ENCODE data around the gene HOXB2. TPM values are rescaled to one million over a fixed set of nuclear protein-coding genes. Genes with fewer than 3 reads are reported as not detected.

HOXB2 gene
- total RNA-seq, 1 donor from 2014 or later, result 5.6 TPM

DNA sequence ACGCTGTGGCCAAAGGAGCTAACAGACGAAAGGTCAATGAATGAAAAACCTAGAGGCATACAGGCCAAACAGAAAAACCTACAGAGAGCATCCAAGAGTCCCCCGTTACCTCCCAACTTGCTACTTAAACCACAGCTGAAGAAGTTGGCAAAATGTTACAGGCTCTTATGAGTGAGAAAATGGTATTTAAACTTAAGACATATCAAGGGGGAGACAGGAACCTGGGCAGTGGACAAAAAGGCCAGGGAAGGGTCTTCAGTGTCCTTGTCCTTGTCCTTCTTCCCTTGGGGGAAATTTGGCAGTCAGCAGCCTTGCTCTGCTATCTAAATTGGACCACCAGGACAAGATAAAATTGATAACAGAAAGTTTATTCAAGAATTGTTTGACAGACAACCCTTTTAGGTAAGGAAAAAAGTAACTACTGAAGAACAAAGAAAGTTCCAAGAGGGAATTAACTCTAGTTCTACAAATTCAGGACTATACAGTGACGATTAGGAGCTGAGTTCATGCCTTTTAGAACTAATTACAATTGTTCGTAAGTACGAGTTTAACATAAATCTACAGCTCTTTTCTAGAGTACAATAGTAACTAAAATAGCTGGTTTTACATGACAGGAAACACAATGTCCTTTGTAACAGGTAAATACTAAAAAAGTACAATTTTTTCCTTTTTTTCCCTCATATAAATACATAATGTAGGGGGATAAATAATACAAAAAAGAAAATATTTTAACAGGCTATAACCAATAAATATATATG is 3.8 kb upstream of the HOXB2 start:
- no peaks in the 10 kb centered on the region for H3K9me3 ChIP-seq
- no peak overlapping the region for H3K4me3 ChIP-seq
- H3K36me3 ChIP-seq, result no peaks in the 10 kb centered on the region
- H3K27me3 ChIP-seq (ENCODE audit: low read depth), result peaks cover 61% of the 10 kb centered on the region
- H3K4me1 ChIP-seq, result peaks cover 24% of the 10 kb centered on the region
- TF ChIP-seq, protein P1, sequence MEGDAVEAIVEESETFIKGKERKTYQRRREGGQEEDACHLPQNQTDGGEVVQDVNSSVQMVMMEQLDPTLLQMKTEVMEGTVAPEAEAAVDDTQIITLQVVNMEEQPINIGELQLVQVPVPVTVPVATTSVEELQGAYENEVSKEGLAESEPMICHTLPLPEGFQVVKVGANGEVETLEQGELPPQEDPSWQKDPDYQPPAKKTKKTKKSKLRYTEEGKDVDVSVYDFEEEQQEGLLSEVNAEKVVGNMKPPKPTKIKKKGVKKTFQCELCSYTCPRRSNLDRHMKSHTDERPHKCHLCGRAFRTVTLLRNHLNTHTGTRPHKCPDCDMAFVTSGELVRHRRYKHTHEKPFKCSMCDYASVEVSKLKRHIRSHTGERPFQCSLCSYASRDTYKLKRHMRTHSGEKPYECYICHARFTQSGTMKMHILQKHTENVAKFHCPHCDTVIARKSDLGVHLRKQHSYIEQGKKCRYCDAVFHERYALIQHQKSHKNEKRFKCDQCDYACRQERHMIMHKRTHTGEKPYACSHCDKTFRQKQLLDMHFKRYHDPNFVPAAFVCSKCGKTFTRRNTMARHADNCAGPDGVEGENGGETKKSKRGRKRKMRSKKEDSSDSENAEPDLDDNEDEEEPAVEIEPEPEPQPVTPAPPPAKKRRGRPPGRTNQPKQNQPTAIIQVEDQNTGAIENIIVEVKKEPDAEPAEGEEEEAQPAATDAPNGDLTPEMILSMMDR (IDR thresholded peaks at IDR 0.05), result no peak
- H3K27ac ChIP-seq, result peak overlapping the region; percentile 56
- DNase-seq (no peak), ATAC-seq (no peak)
- intact Hi-C loops (cut with DNase I), result no loop called here

DNA sequence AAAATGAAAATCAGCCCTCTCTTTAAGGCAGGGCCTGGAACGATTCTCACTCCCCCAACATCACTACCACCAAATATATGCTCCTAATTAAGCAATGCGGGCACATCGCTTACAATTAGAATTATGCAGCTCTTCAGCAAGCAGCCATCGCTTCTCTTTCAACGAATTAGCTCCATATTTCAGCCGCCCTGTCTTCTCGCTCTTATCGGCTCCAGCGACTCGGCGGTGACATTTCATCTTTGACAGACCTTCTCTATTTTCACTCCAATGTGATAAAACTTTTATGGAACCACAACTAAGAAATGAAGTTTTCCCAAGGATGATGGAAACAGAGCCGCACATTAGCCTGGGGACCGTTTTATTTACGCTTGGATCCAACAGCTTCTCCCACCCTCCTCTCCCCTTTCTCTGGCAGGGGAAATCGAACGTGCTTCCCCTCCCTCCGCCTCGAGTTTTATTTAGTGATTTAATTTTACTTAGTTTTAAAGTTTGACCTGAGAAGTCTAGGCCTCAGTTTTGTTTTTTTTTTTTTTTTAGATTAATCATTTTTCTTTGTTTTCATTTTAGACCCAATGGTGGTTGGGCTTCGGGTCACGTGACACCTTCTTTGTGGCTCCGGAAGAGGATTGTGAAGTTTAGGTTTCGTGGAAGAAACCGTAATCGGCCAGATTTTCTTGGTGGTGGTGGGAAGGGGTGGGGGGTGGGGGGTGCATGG is 3.1 kb upstream of the HOXB2 start:
- H3K9me3 ChIP-seq, result no peaks in the 10 kb centered on the region
- H3K27ac ChIP-seq, result peak overlapping the region; percentile 76
- no peak for ATAC-seq
- no peaks in the 10 kb centered on the region for H3K36me3 ChIP-seq
- peaks cover 62% of the 10 kb centered on the region for H3K27me3 ChIP-seq (ENCODE audit: low read depth)
- peaks cover 24% of the 10 kb centered on the region for H3K4me1 ChIP-seq
- intact Hi-C loops (cut with DNase I), result no loop called here
- no peak for DNase-seq
- H3K4me3 ChIP-seq, result peak overlapping the region; percentile 24
- TF ChIP-seq, protein P1 (IDR thresholded peaks at IDR 0.05), result no peak

DNA sequence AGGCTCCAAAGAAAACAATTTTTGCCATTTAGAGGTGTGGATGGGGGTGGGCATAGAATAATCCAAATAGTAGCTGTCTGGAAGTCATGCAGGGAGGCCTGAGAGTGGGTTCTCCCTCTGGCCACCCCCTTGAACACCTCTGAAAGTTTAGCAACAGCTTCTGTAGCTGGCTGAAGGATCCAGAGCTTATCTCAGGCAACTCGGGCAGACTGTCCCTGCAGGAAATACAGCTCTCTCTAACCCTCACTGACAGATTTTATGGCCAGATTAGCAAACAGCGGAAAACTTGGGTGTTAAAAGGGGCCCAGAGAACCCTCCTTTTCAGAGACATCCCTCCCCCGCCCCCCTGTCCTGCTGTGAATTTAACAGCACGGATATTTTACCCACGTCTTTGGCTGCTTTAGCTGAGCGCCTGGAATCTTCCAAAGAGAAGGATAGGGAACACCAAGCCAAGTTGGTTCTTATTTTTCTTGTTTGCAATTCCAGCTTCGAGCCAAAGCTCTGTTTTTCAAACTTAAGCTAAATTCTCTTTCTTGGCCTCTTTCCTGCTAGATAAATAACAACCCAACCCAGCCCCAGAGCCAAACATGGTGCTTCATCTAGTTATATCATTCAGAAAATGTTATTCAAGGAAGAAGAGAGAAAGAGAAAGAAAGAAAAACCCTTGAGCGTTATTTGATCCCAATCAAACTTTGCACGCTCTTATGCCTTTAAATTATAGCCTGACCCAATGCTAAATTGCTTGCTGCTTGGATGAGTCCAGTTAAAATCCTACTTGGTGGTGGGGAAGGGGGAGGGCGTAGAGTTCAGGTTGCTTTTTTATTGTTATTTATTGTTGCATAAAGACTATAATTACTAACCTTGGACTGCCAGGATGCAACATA is 2.3 kb upstream of the HOXB2 start:
- H3K4me1 ChIP-seq, result peaks cover 24% of the 10 kb centered on the region
- intact Hi-C loops (cut with DNase I), result no loop called here
- H3K36me3 ChIP-seq, result no peaks in the 10 kb centered on the region
- H3K9me3 ChIP-seq, result no peaks in the 10 kb centered on the region
- peak overlapping the region; percentile 24 for H3K4me3 ChIP-seq
- no peak for DNase-seq
- TF ChIP-seq, protein P1 (IDR thresholded peaks at IDR 0.05), result no peak
- H3K27me3 ChIP-seq (ENCODE audit: low read depth), result peaks cover 68% of the 10 kb centered on the region
- peak in 1 of 2 donors; percentile 15 for ATAC-seq
- peak overlapping the region; percentile 76 for H3K27ac ChIP-seq

DNA sequence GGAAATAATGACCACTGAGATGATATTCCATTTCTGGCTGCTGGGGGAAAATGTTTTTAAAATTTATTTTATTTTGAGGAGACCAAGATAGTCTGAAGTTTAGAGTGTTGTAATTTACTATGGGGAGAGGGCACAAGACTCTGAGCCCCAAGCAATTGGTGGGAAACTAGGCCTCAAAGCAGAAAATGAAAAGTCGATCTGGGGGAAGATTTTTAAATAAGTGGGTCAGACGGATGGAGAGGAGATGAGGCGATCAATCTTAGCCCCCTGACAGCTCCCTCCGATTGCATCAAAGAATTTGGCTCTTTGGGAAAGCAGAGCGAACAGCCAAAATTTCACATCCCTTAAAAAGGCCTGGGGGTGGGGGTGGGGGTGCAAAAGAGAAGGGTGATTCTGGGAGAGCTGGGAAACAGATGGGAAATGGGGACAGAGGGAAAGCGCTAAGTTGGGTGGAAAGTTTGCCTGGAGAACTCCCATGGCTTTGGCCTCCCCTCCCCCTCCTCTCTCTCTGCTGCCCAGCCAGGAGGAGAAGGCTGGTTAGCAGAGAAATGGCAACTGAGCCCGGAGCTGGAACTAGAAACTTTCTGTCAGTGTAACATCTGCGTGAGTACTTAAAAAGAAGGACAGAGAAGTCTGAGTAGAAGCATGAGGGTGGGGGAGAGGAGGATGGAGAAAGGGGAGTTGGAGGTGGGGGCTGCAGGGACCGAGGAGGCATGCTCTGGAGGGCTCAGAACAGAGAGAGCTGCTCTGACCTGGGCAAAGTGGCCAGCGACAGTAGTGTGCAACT is 1.4 kb upstream of the HOXB2 start:
- peaks cover 68% of the 10 kb centered on the region for H3K27me3 ChIP-seq (ENCODE audit: low read depth)
- DNase-seq, result no peak

More for the DNA sequence above, 1.4 kb upstream of the HOXB2 start:
- peak overlapping the region; percentile 76 for H3K27ac ChIP-seq
- H3K4me3 ChIP-seq, result peak overlapping the region; percentile 24
- H3K36me3 ChIP-seq, result no peaks in the 10 kb centered on the region
- TF ChIP-seq, protein P1 (IDR thresholded peaks at IDR 0.05), result no peak
- no peak for ATAC-seq
- peaks cover 24% of the 10 kb centered on the region for H3K4me1 ChIP-seq
- intact Hi-C loops (cut with DNase I), result no loop called here
- no peaks in the 10 kb centered on the region for H3K9me3 ChIP-seq

Measured in lower lobe of right lung (tissue), 2 donors.